Loucy (cell line): ENCODE data around the gene SOCS2.

Source experiments
- EZH2phosphoT487 ChIP-seq: fragments of 200-600 bp; IDR thresholded peaks from 2 replicates; pipeline ENCODE4 v1.6.1; 2018; ENCODE audit warnings: antibody characterized with exemption, mild to moderate bottlenecking, moderate library complexity, borderline replicate concordance
- TF ChIP-seq, protein P1 (sequence below): fragments of 200-600 bp; sonication (generic); conservative IDR thresholded peaks from 2 replicates; pipeline ENCODE4 v1.5.1; 2014; ENCODE audit warnings: mild to moderate bottlenecking, antibody characterized with exemption, low read length

DNA sequence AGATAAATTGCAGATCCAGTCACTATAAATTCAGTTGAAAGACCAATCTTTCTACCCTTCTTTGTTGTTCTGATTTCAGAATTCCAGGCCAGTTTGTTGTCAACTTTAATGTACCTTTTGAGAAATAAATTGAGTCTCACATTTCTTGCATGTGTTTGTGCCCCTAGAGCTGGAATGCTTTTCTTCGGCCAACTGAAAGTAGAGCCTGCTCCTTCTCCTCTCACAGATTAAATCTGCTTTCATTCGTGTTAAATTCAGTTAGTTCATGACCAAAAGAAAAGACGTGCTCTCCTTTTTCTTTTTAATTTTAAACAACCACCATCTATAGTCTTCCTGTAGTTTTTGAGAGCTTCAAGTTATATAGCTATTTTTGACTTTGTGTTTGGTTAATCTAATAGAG lies 22.9 kb downstream of the SOCS2 start:
- TF ChIP-seq, protein P1, sequence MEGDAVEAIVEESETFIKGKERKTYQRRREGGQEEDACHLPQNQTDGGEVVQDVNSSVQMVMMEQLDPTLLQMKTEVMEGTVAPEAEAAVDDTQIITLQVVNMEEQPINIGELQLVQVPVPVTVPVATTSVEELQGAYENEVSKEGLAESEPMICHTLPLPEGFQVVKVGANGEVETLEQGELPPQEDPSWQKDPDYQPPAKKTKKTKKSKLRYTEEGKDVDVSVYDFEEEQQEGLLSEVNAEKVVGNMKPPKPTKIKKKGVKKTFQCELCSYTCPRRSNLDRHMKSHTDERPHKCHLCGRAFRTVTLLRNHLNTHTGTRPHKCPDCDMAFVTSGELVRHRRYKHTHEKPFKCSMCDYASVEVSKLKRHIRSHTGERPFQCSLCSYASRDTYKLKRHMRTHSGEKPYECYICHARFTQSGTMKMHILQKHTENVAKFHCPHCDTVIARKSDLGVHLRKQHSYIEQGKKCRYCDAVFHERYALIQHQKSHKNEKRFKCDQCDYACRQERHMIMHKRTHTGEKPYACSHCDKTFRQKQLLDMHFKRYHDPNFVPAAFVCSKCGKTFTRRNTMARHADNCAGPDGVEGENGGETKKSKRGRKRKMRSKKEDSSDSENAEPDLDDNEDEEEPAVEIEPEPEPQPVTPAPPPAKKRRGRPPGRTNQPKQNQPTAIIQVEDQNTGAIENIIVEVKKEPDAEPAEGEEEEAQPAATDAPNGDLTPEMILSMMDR = no peak
- no peak for TF ChIP-seq EZH2phosphoT487
